ENCODE results near the gene NME4. TPM values are rescaled to one million over a fixed set of nuclear protein-coding genes. Genes with fewer than 3 reads are reported as not detected.

NME4 gene
- total RNA-seq, 2 experiments from 2014 or later, result 6.7 to 7.0 TPM

Other genes with a start within 250 kb of the NME4 start
- gene HBZ, start 244.6 kb upstream of the NME4 start, total RNA-seq, result not detected
- not detected for gene HBM, start 231.2 kb upstream of the NME4 start, total RNA-seq
- gene HBA2, start 224.3 kb upstream of the NME4 start, total RNA-seq, result not detected
- gene HBA1, start 220.5 kb upstream of the NME4 start, total RNA-seq, result not detected
- gene HBQ1, start 216.7 kb upstream of the NME4 start, total RNA-seq, result not detected
- 10 to 100 TPM; 60.0 to 65.3 TPM for gene LUC7L, start 167.8 kb upstream of the NME4 start, total RNA-seq
- 10 to 100 TPM in 1 of 2 experiments, 1 to 10 TPM in 1; 9.1 to 10.1 TPM for gene FAM234A, start 162.4 kb upstream of the NME4 start, total RNA-seq
- gene RGS11, start 121.3 kb upstream of the NME4 start, total RNA-seq, result not detected
- gene ARHGDIG, start 116.6 kb upstream of the NME4 start, total RNA-seq, result not detected
- gene PDIA2, start 114.0 kb upstream of the NME4 start, total RNA-seq, result not detected
- gene AXIN1, start 44.5 kb upstream of the NME4 start, total RNA-seq, result 10 to 100 TPM; 22.3 to 25.7 TPM
- gene MRPL28, start 26.7 kb upstream of the NME4 start, total RNA-seq, result 10 to 100 TPM; 89.0 to 90.7 TPM
- gene PGAP6, start 15.2 kb upstream of the NME4 start, total RNA-seq, result 10 to 100 TPM; 46.6 to 50.4 TPM
- 1 to 10 TPM; 5.9 to 6.3 TPM for gene DECR2, start 4.7 kb downstream of the NME4 start, total RNA-seq
- 10 to 100 TPM; 25.9 to 32.1 TPM for gene RAB11FIP3, start 28.4 kb downstream of the NME4 start, total RNA-seq
- gene CAPN15, start 130.5 kb downstream of the NME4 start, total RNA-seq, result 100 to 1,000 TPM; 113 to 121 TPM
- not detected for gene PRR35, start 163.2 kb downstream of the NME4 start, total RNA-seq
- gene NHLRC4, start 169.8 kb downstream of the NME4 start, total RNA-seq, result 1 to 10 TPM in 1 of 2 experiments, under 1 TPM in 1; 0.94 to 1.2 TPM
- gene PIGQ, start 172.8 kb downstream of the NME4 start, total RNA-seq, result 10 to 100 TPM; 38.8 to 41.0 TPM
- 10 to 100 TPM; 13.3 to 14.0 TPM for gene RAB40C, start 192.9 kb downstream of the NME4 start, total RNA-seq
- under 1 TPM; 0.12 to 0.23 TPM for gene WFIKKN1, start 233.8 kb downstream of the NME4 start, total RNA-seq
- gene METTL26, start 239.1 kb downstream of the NME4 start, total RNA-seq, result 10 to 100 TPM; 86.7 to 92.6 TPM
- gene MCRIP2, start 244.6 kb downstream of the NME4 start, total RNA-seq, result 10 to 100 TPM; 42.5 to 47.3 TPM

Measured in activated CD8-positive, alpha-beta memory T cell treated with anti-CD3 and anti-CD28 coated beads, Interleukin-2, amount 10 ng/mL, durations not matched to agents 7 days and 5 days (primary cell).